Testis (tissue), 2 donors: ENCODE measurements around the gene NKAIN2.

ENCODE experiments used
- CTCF ChIP-seq, 3 experiments: fragments of 450-650 bp in 2 of 3; fragments of 200-600 bp in 1 of 3; sonication (generic) in 1 of 3; IDR thresholded peaks; one replicate each; pipeline ENCODE4 v1.5.1; 2016 to 2019; ENCODE audit warnings: antibody characterized with exemption in 3 of 3, mild to moderate bottlenecking in 2 of 3, moderate library complexity in 1 of 3
- POLR2A ChIP-seq: fragments of 450-650 bp; IDR thresholded peaks from one replicate; pipeline ENCODE4 v1.6.1; 2017; ENCODE audit warnings: antibody characterized with exemption, mild to moderate bottlenecking, moderate library complexity

- no peak for TF ChIP-seq CTCF (IDR thresholded peaks at IDR 0.05)
- no peak for TF ChIP-seq POLR2A
Measured at GRCh38 chr6:124524491-124525200, 721.0 kb downstream of the NKAIN2 start.
